HG02938 (cell line): ENCODE measurements around the gene STK32C.
"Not testable (repeated sequence)": the region's sequence is repeated elsewhere in the genome, so short reads cannot be mapped to it uniquely, and the experiment has no call there.

ENCODE experiments used
- ATAC-seq: cut with Tn5 transposase; IDR thresholded peaks from one replicate; pipeline ENCODE4 v1.9.1; 2021; ENCODE audit warnings: mild to moderate bottlenecking, moderate library complexity; ENCODE audit not compliant: unreplicated experiment

STK32C gene

GRCh38 chr10:132307823-132308586 is at the start of gene STK32C:
Gene STK32C (minus strand): TSS chr10:132307950. CDS start chr10:132307833, 117 bp downstream.
- ATAC-seq, result peak; percentile 71

- no peak for ATAC-seq
Observed at GRCh38 chr10:132356621-132357195, 49.0 kb upstream of the STK32C start.

- ATAC-seq, result no peak
Observed at GRCh38 chr10:132355754-132356153, 48.0 kb upstream of the STK32C start.

- ATAC-seq, result no peak
Observed at GRCh38 chr10:132355297-132355696, 47.5 kb upstream of the STK32C start.

GRCh38 chr10:132354356-132355094 is 46.8 kb upstream of the STK32C start:
- no peak for ATAC-seq

- ATAC-seq, result no peak
Observed at GRCh38 chr10:132353456-132354355, 46.0 kb upstream of the STK32C start.

- not testable (repeated sequence) for ATAC-seq
Observed at GRCh38 chr10:132352462-132353308, 44.9 kb upstream of the STK32C start.

GRCh38 chr10:132351611-132352010 is 43.9 kb upstream of the STK32C start:
- no peak for ATAC-seq

GRCh38 chr10:132350946-132351345 is 43.2 kb upstream of the STK32C start:
- no peak for ATAC-seq

- no peak for ATAC-seq
Observed at GRCh38 chr10:132350391-132350790, 42.6 kb upstream of the STK32C start.

- no peak for ATAC-seq
Observed at GRCh38 chr10:132349766-132350165, 42.0 kb upstream of the STK32C start.

- ATAC-seq, result no peak
Observed at GRCh38 chr10:132347931-132348267, 40.1 kb upstream of the STK32C start.

GRCh38 chr10:132347211-132347930 is 39.6 kb upstream of the STK32C start:
- ATAC-seq, result no peak

GRCh38 chr10:132346806-132347205 is 39.1 kb upstream of the STK32C start:
- ATAC-seq, result no peak

GRCh38 chr10:132345345-132345744 is 37.6 kb upstream of the STK32C start:
- no peak for ATAC-seq

- ATAC-seq, result no peak
Observed at GRCh38 chr10:132344386-132344785, 36.6 kb upstream of the STK32C start.

GRCh38 chr10:132342553-132342952 is 34.8 kb upstream of the STK32C start:
- ATAC-seq, result no peak

GRCh38 chr10:132341781-132342180 is 34.0 kb upstream of the STK32C start:
- no peak for ATAC-seq

- no peak for ATAC-seq
Observed at GRCh38 chr10:132341017-132341416, 33.3 kb upstream of the STK32C start.
